ENCODE results near the gene CCNO. TPM values are rescaled to one million over a fixed set of nuclear protein-coding genes. Genes with fewer than 3 reads are reported as not detected.

The CCNO gene
- total and polyA plus RNA-seq, 10 of the 15 experiments (the other 5 are each of a cell fraction or from before 2014, with no cell fraction given), result 0.05 TPM; not detected in 9

DNA sequence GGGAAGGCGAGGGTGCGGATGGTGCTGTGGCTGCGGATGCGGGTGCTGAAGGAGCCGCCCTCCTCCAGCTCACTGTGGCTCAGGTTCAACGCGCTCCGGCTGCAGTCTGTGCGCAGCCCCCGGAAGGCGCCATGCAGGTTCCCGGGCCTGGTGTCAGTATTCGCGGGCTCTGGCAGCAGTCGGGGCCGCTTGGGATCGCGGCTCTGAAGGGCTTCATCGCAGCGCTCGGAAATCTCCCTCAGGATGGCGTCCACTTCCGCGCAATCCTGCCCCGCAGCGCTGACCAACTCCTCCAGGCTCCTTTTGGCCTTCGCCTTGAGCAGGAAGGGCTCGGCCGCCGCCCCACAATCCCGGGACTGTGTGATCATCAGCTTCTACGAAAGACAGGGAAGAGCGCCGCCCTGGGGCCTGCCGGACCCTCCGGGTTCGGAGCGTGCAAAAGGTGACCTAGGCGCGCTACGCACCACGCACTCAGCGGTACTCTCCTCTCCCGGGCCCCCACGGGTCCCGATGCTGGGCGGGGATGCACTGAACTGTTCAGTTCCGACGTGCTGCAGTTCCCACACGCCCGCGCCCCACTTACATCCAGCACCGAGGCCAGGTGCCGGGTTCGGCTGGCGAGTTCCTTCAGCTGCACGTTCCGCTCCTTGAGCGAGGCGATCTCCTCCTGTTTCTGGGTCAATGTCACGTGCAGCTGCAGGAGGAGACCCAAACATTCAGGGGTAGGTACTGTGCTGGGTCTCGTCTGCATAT, 12.8 kb downstream of the CCNO start (continued):
- TF ChIP-seq, protein P1, sequence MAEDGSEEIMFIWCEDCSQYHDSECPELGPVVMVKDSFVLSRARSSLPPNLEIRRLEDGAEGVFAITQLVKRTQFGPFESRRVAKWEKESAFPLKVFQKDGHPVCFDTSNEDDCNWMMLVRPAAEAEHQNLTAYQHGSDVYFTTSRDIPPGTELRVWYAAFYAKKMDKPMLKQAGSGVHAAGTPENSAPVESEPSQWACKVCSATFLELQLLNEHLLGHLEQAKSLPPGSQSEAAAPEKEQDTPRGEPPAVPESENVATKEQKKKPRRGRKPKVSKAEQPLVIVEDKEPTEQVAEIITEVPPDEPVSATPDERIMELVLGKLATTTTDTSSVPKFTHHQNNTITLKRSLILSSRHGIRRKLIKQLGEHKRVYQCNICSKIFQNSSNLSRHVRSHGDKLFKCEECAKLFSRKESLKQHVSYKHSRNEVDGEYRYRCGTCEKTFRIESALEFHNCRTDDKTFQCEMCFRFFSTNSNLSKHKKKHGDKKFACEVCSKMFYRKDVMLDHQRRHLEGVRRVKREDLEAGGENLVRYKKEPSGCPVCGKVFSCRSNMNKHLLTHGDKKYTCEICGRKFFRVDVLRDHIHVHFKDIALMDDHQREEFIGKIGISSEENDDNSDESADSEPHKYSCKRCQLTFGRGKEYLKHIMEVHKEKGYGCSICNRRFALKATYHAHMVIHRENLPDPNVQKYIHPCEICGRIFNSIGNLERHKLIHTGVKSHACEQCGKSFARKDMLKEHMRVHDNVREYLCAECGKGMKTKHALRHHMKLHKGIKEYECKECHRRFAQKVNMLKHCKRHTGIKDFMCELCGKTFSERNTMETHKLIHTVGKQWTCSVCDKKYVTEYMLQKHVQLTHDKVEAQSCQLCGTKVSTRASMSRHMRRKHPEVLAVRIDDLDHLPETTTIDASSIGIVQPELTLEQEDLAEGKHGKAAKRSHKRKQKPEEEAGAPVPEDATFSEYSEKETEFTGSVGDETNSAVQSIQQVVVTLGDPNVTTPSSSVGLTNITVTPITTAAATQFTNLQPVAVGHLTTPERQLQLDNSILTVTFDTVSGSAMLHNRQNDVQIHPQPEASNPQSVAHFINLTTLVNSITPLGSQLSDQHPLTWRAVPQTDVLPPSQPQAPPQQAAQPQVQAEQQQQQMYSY (CRISPR knock-in tag; IDR thresholded peaks at IDR 0.05), result no peak
- TF ChIP-seq, protein P2, sequence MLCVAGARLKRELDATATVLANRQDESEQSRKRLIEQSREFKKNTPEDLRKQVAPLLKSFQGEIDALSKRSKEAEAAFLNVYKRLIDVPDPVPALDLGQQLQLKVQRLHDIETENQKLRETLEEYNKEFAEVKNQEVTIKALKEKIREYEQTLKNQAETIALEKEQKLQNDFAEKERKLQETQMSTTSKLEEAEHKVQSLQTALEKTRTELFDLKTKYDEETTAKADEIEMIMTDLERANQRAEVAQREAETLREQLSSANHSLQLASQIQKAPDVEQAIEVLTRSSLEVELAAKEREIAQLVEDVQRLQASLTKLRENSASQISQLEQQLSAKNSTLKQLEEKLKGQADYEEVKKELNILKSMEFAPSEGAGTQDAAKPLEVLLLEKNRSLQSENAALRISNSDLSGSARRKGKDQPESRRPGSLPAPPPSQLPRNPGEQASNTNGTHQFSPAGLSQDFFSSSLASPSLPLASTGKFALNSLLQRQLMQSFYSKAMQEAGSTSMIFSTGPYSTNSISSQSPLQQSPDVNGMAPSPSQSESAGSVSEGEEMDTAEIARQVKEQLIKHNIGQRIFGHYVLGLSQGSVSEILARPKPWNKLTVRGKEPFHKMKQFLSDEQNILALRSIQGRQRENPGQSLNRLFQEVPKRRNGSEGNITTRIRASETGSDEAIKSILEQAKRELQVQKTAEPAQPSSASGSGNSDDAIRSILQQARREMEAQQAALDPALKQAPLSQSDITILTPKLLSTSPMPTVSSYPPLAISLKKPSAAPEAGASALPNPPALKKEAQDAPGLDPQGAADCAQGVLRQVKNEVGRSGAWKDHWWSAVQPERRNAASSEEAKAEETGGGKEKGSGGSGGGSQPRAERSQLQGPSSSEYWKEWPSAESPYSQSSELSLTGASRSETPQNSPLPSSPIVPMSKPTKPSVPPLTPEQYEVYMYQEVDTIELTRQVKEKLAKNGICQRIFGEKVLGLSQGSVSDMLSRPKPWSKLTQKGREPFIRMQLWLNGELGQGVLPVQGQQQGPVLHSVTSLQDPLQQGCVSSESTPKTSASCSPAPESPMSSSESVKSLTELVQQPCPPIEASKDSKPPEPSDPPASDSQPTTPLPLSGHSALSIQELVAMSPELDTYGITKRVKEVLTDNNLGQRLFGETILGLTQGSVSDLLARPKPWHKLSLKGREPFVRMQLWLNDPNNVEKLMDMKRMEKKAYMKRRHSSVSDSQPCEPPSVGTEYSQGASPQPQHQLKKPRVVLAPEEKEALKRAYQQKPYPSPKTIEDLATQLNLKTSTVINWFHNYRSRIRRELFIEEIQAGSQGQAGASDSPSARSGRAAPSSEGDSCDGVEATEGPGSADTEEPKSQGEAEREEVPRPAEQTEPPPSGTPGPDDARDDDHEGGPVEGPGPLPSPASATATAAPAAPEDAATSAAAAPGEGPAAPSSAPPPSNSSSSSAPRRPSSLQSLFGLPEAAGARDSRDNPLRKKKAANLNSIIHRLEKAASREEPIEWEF (IDR thresholded peaks at IDR 0.05; ENCODE audit: insufficient replicate concordance, low read depth, low read length), result no peak
- no peak for TF ChIP-seq IRF4 (IDR thresholded peaks at IDR 0.05; ENCODE audit: low read depth, low read length)
- TF ChIP-seq HDGF (IDR thresholded peaks at IDR 0.05), result no peak
- TF ChIP-seq SMAD1 (IDR thresholded peaks at IDR 0.05; ENCODE audit: low read depth, partially characterized antibody), result no peak
- TF ChIP-seq TCF7 (IDR thresholded peaks at IDR 0.05; ENCODE audit: borderline replicate concordance), result no peak
- TF ChIP-seq MYB (IDR thresholded peaks at IDR 0.05; ENCODE audit: borderline replicate concordance, low read depth, low read length), result no peak

Measured in GM12878 (cell line).